SU-DHL-6 (cell line): ENCODE data around the gene PPP1R27.

Source experiments
- EZH2phosphoT487 ChIP-seq: fragments of 200-600 bp; sonication (generic), shearing (Covaris generic); conservative IDR thresholded peaks from 2 replicates; pipeline ENCODE4 v1.6.1; 2018; ENCODE audit warnings: mild to moderate bottlenecking, antibody characterized with exemption, low read length, moderate library complexity, mixed read lengths
- TF ChIP-seq, protein P1 (sequence below): fragments of 200-600 bp; sonication (generic); IDR thresholded peaks from one replicate; pipeline ENCODE4 v1.5.1; 2017; ENCODE audit warnings: antibody characterized with exemption, mild to moderate bottlenecking, low read length, moderate library complexity; ENCODE audit not compliant: insufficient read depth, poor library complexity, severe bottlenecking

DNA sequence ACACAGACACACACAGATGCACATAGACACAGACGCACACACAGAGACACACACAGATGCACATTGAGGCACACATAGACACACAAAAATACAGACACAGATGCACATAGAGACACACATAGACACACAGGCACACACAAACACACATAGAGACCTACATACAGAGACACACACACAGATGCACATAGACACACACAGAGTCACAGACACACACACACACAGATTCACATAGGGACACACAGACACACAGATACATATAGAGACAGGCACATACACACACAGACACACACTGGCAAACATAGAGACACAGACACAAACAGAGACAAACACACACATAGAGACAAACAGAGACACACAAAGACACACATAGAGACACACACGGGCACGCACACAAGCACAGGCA, 40.8 kb downstream of the PPP1R27 start:
- TF ChIP-seq, protein P1, sequence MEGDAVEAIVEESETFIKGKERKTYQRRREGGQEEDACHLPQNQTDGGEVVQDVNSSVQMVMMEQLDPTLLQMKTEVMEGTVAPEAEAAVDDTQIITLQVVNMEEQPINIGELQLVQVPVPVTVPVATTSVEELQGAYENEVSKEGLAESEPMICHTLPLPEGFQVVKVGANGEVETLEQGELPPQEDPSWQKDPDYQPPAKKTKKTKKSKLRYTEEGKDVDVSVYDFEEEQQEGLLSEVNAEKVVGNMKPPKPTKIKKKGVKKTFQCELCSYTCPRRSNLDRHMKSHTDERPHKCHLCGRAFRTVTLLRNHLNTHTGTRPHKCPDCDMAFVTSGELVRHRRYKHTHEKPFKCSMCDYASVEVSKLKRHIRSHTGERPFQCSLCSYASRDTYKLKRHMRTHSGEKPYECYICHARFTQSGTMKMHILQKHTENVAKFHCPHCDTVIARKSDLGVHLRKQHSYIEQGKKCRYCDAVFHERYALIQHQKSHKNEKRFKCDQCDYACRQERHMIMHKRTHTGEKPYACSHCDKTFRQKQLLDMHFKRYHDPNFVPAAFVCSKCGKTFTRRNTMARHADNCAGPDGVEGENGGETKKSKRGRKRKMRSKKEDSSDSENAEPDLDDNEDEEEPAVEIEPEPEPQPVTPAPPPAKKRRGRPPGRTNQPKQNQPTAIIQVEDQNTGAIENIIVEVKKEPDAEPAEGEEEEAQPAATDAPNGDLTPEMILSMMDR: no peak
- TF ChIP-seq EZH2phosphoT487: no peak
